Stomach (tissue), 9 donors: ENCODE data around the gene RSPH3. TPM values are rescaled to one million over a fixed set of nuclear protein-coding genes. Genes with fewer than 3 reads are reported as not detected.
"Not testable (repeated sequence)": the region's sequence is repeated elsewhere in the genome, so short reads cannot be mapped to it uniquely, and the experiment has no call there.

Experiments
- DNase-seq, 2 donors: peaks; one replicate each; pipeline versions ENCODE4 v3.0.0 to v3.0.0-alpha.2; 2013 to 2019
- H3K27ac ChIP-seq, 5 donors: fragments of 200-600 bp in 4 of 5; sonication (generic) in 4 of 5; one replicate each; pipeline ENCODE4 v1.5.1; 2013 to 2019; ENCODE audit warnings: mild to moderate bottlenecking in 1 of 5, moderate library complexity in 1 of 5
- H3K27me3 ChIP-seq, 3 donors: fragments of 200-600 bp; sonication (generic); one replicate each; pipeline ENCODE4 v1.5.1; 2017 to 2019; ENCODE audit warnings: mixed run types in 1 of 3
- H3K36me3 ChIP-seq, 4 donors: fragments of 200-600 bp; sonication (generic); 1 replicate in 3 of 4; 2 replicates in 1 of 4; pipeline ENCODE4 v1.5.1; 2016 to 2019
- H3K4me1 ChIP-seq, 4 donors: fragments of 200-600 bp; sonication (generic); one replicate each; pipeline ENCODE4 v1.5.1; 2016 to 2019
- H3K4me3 ChIP-seq, 4 donors: fragments of 200-600 bp; sonication (generic) in 3 of 4; one replicate each; pipeline ENCODE4 v1.5.1; 2016 to 2019; ENCODE audit warnings: mild to moderate bottlenecking in 1 of 4
- H3K9me3 ChIP-seq, 4 donors: fragments of 200-600 bp; sonication (generic); one replicate each; pipeline ENCODE4 v1.5.1; 2016 to 2019
- CTCF ChIP-seq, 7 experiments: fragments of 450-650 bp in 4 of 7; fragments of 200-600 bp in 3 of 7; sonication (generic) in 3 of 7; IDR thresholded peaks; one replicate each; pipeline ENCODE4 v1.5.1; 2016 to 2019; ENCODE audit warnings: antibody characterized with exemption in 7 of 7, control low read depth in 2 of 7, mild to moderate bottlenecking in 1 of 7
- EP300 ChIP-seq: sonication (generic); formaldehyde crosslinking; IDR thresholded peaks from one replicate; pipeline ENCODE4 v1.6.1; 2017; ENCODE audit warnings: antibody characterized with exemption
- POLR2A ChIP-seq, 4 donors: fragments of 450-650 bp; IDR thresholded peaks; one replicate each; pipeline ENCODE4 v1.6.1; 2016; ENCODE audit warnings: antibody characterized with exemption in 4 of 4, control low read depth in 2 of 4, mild to moderate bottlenecking in 1 of 4, moderate library complexity in 1 of 4
- POLR2AphosphoS5 ChIP-seq, 3 donors: sonication (generic); formaldehyde crosslinking; IDR thresholded peaks; one replicate each; pipeline ENCODE4 v1.6.1; 2016; ENCODE audit warnings: antibody characterized with exemption in 3 of 3
- WGBS, 5 donors: extraction: QIAGEN DNeasy Blood & Tissue Kit in 3 of 5; methylation state at CpG; one replicate each; pipeline versions ENCODE4 v1.1.5 to v1.1.7; 2013 to 2018; 5-methylcytosine and 5-hydroxymethylcytosine counted together
- intact Hi-C: fragments of 100-400 bp; cut with DNase I; formaldehyde crosslinking; loops from one replicate; pipeline ENCODE4 v1.15.1; 2023; ENCODE audit warnings: low total_unique reads
- polyA plus RNA-seq, 3 donors: library from polyadenylated mRNA; stranded (reverse); fragments of 200-250 nt; gene quantifications; one replicate each; pipeline ENCODE4 v1.2.3, GENCODE V29; 2013
- total RNA-seq, 5 donors: library from RNA; depleted of rRNA; stranded (reverse); fragments of >200 nt; gene quantifications; one replicate each; pipeline versions ENCODE4 v1.1.0 to v1.2.3, GENCODE V29; 2014 to 2016
- donor health status: healthy with polysubstance abuse.
- donor health status: Bipolar disorder and iron deficiency.
- donor health status: healthy.

RSPH3 gene
- total and polyA plus RNA-seq, 8 donors = 2.3 to 89.3 (median 5.9) TPM

GRCh38 chr6:159042003-159042825, 42.2 kb upstream of the RSPH3 start:
- H3K27ac ChIP-seq = peak overlapping the region in 3 of 5 donors; percentile 42 to 80 (median 79)
- H3K9me3 ChIP-seq = no peaks in the 10 kb centered on the region
- intact Hi-C loops = loop anchor here (10.0 kb wide), 1 partner anchor 63 kb away; no protein-coding TSS in a partner anchor
- no peaks in the 10 kb centered on the region for H3K27me3 ChIP-seq
- DNase-seq = peak; percentile 77 to 92
- 47 to 52% (median 51%) methylated on average over 14 of the region's 14 CpGs for WGBS, 5 donors
- no peak for TF ChIP-seq EP300
- TF ChIP-seq CTCF (IDR thresholded peaks at IDR 0.05) = peak in 5 of 7 experiments; percentile 81 to 92 (median 92)
- no peak for TF ChIP-seq POLR2A (IDR thresholded peaks at IDR 0.05)
- peak in 1 of 3 donors; percentile 60 for TF ChIP-seq POLR2AphosphoS5 (IDR thresholded peaks at IDR 0.05)
- peaks cover 0 to 47% (median 9%) of the 10 kb centered on the region in 4 donors for H3K4me1 ChIP-seq
- peaks cover 0 to 17% (median 7%) of the 10 kb centered on the region in 4 donors for H3K36me3 ChIP-seq
- peak overlapping the region in 3 of 4 donors; percentile 22 to 39 (median 35) for H3K4me3 ChIP-seq

GRCh38 chr6:159041181-159041580, 41.2 kb upstream of the RSPH3 start:
- H3K4me3 ChIP-seq = peak overlapping the region in 1 of 4 donors; percentile 39

GRCh38 chr6:159039885-159040258, 39.9 kb upstream of the RSPH3 start:
- no peaks in the 10 kb centered on the region for H3K27me3 ChIP-seq
- intact Hi-C loops = loop anchor here (10.0 kb wide), 1 partner anchor 65 kb away; no protein-coding TSS in a partner anchor
- H3K27ac ChIP-seq = peak overlapping the region in 4 of 5 donors; percentile 0 to 79 (median 47)
- TF ChIP-seq POLR2AphosphoS5 (IDR thresholded peaks at IDR 0.05) = no peak
- no peak for TF ChIP-seq CTCF (IDR thresholded peaks at IDR 0.05)
- TF ChIP-seq POLR2A (IDR thresholded peaks at IDR 0.05) = no peak
- TF ChIP-seq EP300 = no peak
- 70 to 82% (median 70%) methylated on average over 1 of the region's 1 CpG for WGBS, 5 donors
- DNase-seq = no peak
- peaks cover 0 to 38% (median 17%) of the 10 kb centered on the region in 4 donors for H3K36me3 ChIP-seq
- H3K4me1 ChIP-seq = peaks cover 0 to 37% (median 9%) of the 10 kb centered on the region in 4 donors
- H3K4me3 ChIP-seq = no peak overlapping the region
- H3K9me3 ChIP-seq = no peaks in the 10 kb centered on the region

More at GRCh38 chr6:159041181-159041580, 41.2 kb upstream of the RSPH3 start:
- no peak for DNase-seq
- Histone ChIP-seq H3K36me3 (peaks cover 0 to 27% (median 13%) of the 10 kb centered on the region in 4 donors), H3K27me3 (no peaks in the 10 kb centered on the region), H3K4me1 (peaks cover 0 to 47% (median 9%) of the 10 kb centered on the region in 4 donors), H3K27ac (peak overlapping the region in 2 of 5 donors; percentile 74 to 79), H3K9me3 (no peaks in the 10 kb centered on the region)
- WGBS, 5 donors = 82 to 94% (median 90%) methylated on average over 7 of the region's 7 CpGs
- intact Hi-C loops = loop anchor here (10.0 kb wide), 1 partner anchor 64 kb away; no protein-coding TSS in a partner anchor
- no peak for TF ChIP-seq POLR2A (IDR thresholded peaks at IDR 0.05)
- no peak for TF ChIP-seq EP300
- no peak for TF ChIP-seq POLR2AphosphoS5 (IDR thresholded peaks at IDR 0.05)
- no peak for TF ChIP-seq CTCF (IDR thresholded peaks at IDR 0.05)

GRCh38 chr6:159038914-159039884, 39.2 kb upstream of the RSPH3 start:
- no peaks in the 10 kb centered on the region for H3K27me3 ChIP-seq
- TF ChIP-seq CTCF (IDR thresholded peaks at IDR 0.05) (no peak), EP300 (no peak), POLR2A (IDR thresholded peaks at IDR 0.05) (no peak), POLR2AphosphoS5 (IDR thresholded peaks at IDR 0.05) (no peak)
- H3K27ac ChIP-seq = peak overlapping the region in 4 of 5 donors; percentile 0 to 79 (median 47)
- peaks cover 0 to 37% (median 9%) of the 10 kb centered on the region in 4 donors for H3K4me1 ChIP-seq
- H3K4me3 ChIP-seq = no peak overlapping the region
- DNase-seq = peak in 1 of 2 donors; percentile 54
- WGBS, 5 donors = 65 to 73% (median 69%) methylated on average over 8 of the region's 8 CpGs
- H3K9me3 ChIP-seq = no peaks in the 10 kb centered on the region
- peaks cover 0 to 38% (median 17%) of the 10 kb centered on the region in 4 donors for H3K36me3 ChIP-seq
- intact Hi-C loops = no loop called here

- WGBS, 5 donors = 73 to 87% (median 81%) methylated on average over 12 of the region's 12 CpGs
- DNase-seq, H3K4me3 ChIP-seq, H3K27me3 ChIP-seq, intact Hi-C loops, H3K9me3 ChIP-seq: not testable (repeated sequence)
- Histone ChIP-seq H3K4me1 (peaks cover 0 to 37% (median 9%) of the 10 kb centered on the region in 4 donors), H3K27ac (peak overlapping the region in 2 of 5 donors; percentile 74 to 79), H3K36me3 (peaks cover 0 to 38% (median 17%) of the 10 kb centered on the region in 4 donors)
These were observed 38.3 kb upstream of the RSPH3 start for GRCh38 chr6:159038318-159038717.
